ENCODE results near the gene CNIH4. TPM values are rescaled to one million over a fixed set of nuclear protein-coding genes. Genes with fewer than 3 reads are reported as not detected.
A peak's percentile ranks its signal among the peaks of the same experiment; 100 is the strongest.

CNIH4 gene
- total RNA-seq, 6 experiments from 2014 or later = 9.9 to 22.1 (median 18.1) TPM

- DNase-seq (no peak), ATAC-seq (peak in 3 of 4 donors; percentile 29 to 41 (median 32))
- no peaks in the 10 kb centered on the region for H3K9me3 ChIP-seq
- H3K27ac ChIP-seq = peak overlapping the region in 2 of 3 donors; percentile 65 to 79
- 21% methylated on average over 9 of the region's 9 CpGs for WGBS (ENCODE audit: insufficient coverage, low coverage, low lambda C conversion rate, missing lambda C conversion rate)
- TF ChIP-seq, protein P1, sequence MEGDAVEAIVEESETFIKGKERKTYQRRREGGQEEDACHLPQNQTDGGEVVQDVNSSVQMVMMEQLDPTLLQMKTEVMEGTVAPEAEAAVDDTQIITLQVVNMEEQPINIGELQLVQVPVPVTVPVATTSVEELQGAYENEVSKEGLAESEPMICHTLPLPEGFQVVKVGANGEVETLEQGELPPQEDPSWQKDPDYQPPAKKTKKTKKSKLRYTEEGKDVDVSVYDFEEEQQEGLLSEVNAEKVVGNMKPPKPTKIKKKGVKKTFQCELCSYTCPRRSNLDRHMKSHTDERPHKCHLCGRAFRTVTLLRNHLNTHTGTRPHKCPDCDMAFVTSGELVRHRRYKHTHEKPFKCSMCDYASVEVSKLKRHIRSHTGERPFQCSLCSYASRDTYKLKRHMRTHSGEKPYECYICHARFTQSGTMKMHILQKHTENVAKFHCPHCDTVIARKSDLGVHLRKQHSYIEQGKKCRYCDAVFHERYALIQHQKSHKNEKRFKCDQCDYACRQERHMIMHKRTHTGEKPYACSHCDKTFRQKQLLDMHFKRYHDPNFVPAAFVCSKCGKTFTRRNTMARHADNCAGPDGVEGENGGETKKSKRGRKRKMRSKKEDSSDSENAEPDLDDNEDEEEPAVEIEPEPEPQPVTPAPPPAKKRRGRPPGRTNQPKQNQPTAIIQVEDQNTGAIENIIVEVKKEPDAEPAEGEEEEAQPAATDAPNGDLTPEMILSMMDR (IDR thresholded peaks at IDR 0.05) = peak in 1 of 4 donors; percentile 26
- peak; percentile 9 for TF ChIP-seq POLR2A (IDR thresholded peaks at IDR 0.05)
- peaks cover 0 to 10% (median 3%) of the 10 kb centered on the region in 4 donors for H3K4me1 ChIP-seq
- no peaks in the 10 kb centered on the region for H3K27me3 ChIP-seq
- intact Hi-C loops (cut with DNase I) = no loop called here
- H3K36me3 ChIP-seq = no peaks in the 10 kb centered on the region
- H3K4me3 ChIP-seq = peak overlapping the region; percentile 87 to 97 (median 93)
Observed at GRCh38 chr1:224357626-224358124, 996 bp downstream of the CNIH4 start.

DNA sequence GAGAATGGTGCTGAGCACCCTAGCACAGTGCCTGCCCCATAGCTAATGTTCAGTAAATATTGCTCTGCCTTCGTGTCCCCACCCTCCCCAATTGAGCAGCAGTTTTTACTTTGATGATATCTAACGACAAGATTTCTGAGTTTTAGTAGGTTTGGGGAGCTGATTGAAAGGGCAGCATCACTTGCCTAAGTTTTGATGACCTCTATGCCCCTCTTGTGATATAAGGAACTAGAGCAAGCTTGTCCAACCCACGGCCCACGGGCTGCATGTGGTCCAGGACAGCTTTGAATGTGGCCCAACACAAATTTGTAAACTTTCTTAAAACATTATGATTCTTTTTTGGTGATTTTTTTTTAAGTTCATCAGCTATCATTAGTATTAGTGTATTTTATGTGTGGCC lies 1.6 kb downstream of the CNIH4 start:
- TF ChIP-seq, protein P1 (IDR thresholded peaks at IDR 0.05) = no peak
- no peak for TF ChIP-seq POLR2A (IDR thresholded peaks at IDR 0.05)
- no peaks in the 10 kb centered on the region for H3K27me3 ChIP-seq
- ATAC-seq = no peak
- peak overlapping the region in 1 of 3 donors; percentile 79 for H3K27ac ChIP-seq
- no peaks in the 10 kb centered on the region for H3K36me3 ChIP-seq
- DNase-seq = no peak
- WGBS (ENCODE audit: insufficient coverage, low coverage, low lambda C conversion rate, missing lambda C conversion rate) = 74% methylated on average over 4 of the region's 4 CpGs
- peaks cover 0 to 10% (median 3%) of the 10 kb centered on the region in 4 donors for H3K4me1 ChIP-seq
- no peaks in the 10 kb centered on the region for H3K9me3 ChIP-seq
- intact Hi-C loops (cut with DNase I) = no loop called here
- H3K4me3 ChIP-seq = no peak overlapping the region

DNA sequence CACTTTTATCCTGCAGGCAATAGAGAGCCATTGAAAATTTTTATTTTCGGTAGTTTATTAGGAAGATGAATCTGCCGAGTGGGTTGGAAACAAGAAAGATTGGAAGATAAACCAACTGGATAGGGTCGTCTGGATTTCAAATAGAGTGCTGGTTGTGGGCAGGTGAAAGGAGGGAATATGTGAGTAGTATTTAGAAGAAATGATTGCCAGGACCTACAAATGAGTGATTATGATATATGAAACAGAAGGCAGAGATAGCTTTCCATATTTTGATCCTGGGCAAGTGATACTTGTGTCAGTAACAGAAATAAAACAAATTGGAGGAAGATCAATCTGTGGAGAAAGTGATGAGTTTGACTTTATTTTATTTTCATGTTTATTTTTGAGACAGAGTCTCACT lies 2.5 kb downstream of the CNIH4 start:
- H3K4me1 ChIP-seq = peaks cover 0 to 10% (median 3%) of the 10 kb centered on the region in 4 donors
- no peaks in the 10 kb centered on the region for H3K9me3 ChIP-seq
- intact Hi-C loops (cut with DNase I) = no loop called here
- no peak for TF ChIP-seq POLR2A (IDR thresholded peaks at IDR 0.05)
- TF ChIP-seq, protein P1 (IDR thresholded peaks at IDR 0.05) = no peak
- no peak overlapping the region for H3K4me3 ChIP-seq
- no peak for ATAC-seq
- no peak overlapping the region for H3K27ac ChIP-seq
- 71% methylated on average over 3 of the region's 3 CpGs for WGBS (ENCODE audit: insufficient coverage, low coverage, low lambda C conversion rate, missing lambda C conversion rate)
- no peak for DNase-seq
- no peaks in the 10 kb centered on the region for H3K36me3 ChIP-seq
- H3K27me3 ChIP-seq = no peaks in the 10 kb centered on the region

DNA sequence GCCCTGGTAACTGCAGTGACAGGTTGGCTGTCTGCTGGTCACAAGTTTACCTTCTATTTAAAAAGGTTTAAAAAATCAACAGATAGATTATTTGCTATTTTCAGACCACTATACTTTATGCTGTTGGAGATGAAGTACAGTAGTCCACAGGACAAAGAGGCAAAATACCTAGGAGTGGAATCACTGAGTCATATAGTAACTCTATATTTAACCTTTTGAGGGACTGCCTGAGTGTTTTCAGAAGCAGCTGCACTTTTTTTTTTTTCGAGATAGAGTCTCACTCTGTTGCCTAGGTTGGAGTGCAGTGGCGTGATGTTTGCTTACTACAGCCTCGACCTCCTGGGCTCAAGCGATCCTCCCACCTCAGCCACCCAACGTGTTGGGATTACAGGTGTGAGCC lies 11.7 kb downstream of the CNIH4 start:
- TF ChIP-seq POLR2A (IDR thresholded peaks at IDR 0.05) = no peak
- TF ChIP-seq, protein P1 (IDR thresholded peaks at IDR 0.05) = no peak
- peaks cover 0 to 71% (median 5%) of the 10 kb centered on the region in 4 donors for H3K36me3 ChIP-seq
- no peaks in the 10 kb centered on the region for H3K9me3 ChIP-seq
- WGBS (ENCODE audit: insufficient coverage, low coverage, low lambda C conversion rate, missing lambda C conversion rate) = 84% methylated on average over 5 of the region's 5 CpGs
- ATAC-seq = no peak
- H3K27ac ChIP-seq = no peak overlapping the region
- DNase-seq = no peak
- no peak overlapping the region for H3K4me3 ChIP-seq
- no peaks in the 10 kb centered on the region for H3K27me3 ChIP-seq
- intact Hi-C loops (cut with DNase I) = no loop called here
- no peaks in the 10 kb centered on the region for H3K4me1 ChIP-seq

All from right lobe of liver (tissue), 6 donors.